Measurements from ENCODE around the gene HHATL. TPM values are rescaled to one million over a fixed set of nuclear protein-coding genes. Genes with fewer than 3 reads are reported as not detected.

HHATL gene
- total RNA-seq, 6 donors from 2014 or later, result 0.71 to 1.6 (median 0.98) TPM; not detected in 2

DNA sequence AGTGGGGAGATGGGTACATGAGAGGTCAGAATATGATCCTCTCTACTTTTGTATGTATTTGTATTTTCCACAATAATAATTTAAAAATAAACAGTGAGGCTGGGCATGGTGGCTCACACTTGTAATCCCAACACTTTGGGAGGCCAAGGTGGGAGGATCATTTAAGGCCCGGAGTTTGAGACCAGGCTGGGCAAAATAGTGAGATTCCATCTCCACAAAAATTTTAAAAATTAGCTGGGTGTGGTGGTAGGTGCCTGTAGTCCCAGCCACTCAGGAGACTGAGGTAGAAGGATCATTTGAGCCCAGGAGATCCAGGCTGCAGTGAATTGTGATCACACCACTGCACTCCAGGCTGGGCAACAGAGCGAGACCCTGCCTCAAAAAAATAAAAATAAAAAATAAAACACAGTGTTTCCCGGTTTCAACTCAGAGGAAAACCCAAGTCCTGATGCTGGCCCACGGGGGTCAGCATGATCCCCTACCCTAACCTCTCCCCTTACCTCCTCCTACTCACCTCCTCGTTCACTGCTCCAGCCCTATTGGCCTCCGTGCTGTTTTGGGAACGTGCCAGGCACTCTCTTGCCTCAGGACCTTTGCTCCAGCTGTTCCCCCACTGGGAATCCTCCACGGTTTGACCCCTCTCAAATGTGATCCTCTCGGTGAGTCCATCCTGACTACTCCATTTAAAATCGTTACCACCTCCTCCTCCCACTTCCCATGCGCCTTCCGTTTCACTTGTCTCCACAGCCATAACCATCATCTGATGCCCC, 20.1 kb downstream of the HHATL start:
- ATAC-seq (ENCODE audit: low FRiP score in 2 of 2), result no peak
- no peak for DNase-seq
- Histone ChIP-seq H3K4me3 (no peak overlapping the region), H3K4me1 (peaks cover 0 to 11% (median 9%) of the 10 kb centered on the region in 4 donors), H3K27ac (no peak overlapping the region), H3K27me3 (peaks cover 0 to 12% (median 0%) of the 10 kb centered on the region in 4 donors), H3K36me3 (no peaks in the 10 kb centered on the region), H3K9me3 (peaks cover 0 to 3% (median 0%) of the 10 kb centered on the region in 4 donors)
- TF ChIP-seq, protein P1, sequence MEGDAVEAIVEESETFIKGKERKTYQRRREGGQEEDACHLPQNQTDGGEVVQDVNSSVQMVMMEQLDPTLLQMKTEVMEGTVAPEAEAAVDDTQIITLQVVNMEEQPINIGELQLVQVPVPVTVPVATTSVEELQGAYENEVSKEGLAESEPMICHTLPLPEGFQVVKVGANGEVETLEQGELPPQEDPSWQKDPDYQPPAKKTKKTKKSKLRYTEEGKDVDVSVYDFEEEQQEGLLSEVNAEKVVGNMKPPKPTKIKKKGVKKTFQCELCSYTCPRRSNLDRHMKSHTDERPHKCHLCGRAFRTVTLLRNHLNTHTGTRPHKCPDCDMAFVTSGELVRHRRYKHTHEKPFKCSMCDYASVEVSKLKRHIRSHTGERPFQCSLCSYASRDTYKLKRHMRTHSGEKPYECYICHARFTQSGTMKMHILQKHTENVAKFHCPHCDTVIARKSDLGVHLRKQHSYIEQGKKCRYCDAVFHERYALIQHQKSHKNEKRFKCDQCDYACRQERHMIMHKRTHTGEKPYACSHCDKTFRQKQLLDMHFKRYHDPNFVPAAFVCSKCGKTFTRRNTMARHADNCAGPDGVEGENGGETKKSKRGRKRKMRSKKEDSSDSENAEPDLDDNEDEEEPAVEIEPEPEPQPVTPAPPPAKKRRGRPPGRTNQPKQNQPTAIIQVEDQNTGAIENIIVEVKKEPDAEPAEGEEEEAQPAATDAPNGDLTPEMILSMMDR (IDR thresholded peaks at IDR 0.05), result no peak
- no peak for TF ChIP-seq POLR2A (IDR thresholded peaks at IDR 0.05)
- no peak for TF ChIP-seq EP300 (IDR thresholded peaks at IDR 0.05)
- TF ChIP-seq POLR2AphosphoS5 (IDR thresholded peaks at IDR 0.05), result no peak
- WGBS, 2 donors, result 72 to 74% methylated on average over 12 of the region's 12 CpGs

DNA sequence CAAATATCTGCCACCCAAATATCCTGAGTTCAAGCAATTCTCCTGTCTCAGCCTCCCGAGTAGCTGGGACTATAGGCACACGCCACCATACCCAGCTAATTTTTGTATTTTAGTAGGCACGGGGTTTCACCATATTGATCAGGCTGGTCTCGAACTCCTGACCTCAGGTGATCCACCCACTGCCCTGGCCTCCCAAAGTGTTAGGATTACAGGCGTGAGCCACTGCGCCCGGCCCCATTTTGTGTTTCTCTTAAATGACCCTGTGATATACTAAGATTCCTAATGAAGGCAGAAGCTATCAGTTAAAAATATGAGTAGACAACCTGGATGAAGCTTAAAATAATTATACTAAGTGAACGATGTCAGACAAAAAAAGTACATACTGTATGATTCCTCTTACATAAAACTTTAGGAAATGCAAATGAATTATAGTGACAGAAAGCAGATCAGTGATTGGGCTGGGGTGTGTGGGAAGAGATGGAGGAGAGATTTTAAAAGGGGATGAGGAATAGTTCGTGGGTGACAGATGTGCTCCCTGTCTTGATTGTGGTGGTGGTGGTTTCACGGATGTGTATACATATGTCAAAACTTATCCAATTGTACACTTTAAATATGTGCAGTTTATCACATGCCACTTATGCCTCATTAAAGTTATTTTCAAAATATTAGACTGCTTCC, 21.1 kb downstream of the HHATL start:
- Histone ChIP-seq H3K9me3 (peaks cover 0 to 3% (median 0%) of the 10 kb centered on the region in 4 donors), H3K36me3 (no peaks in the 10 kb centered on the region), H3K4me1 (peaks cover 0 to 11% (median 9%) of the 10 kb centered on the region in 4 donors), H3K27me3 (peaks cover 0 to 12% (median 0%) of the 10 kb centered on the region in 4 donors), H3K27ac (no peak overlapping the region), H3K4me3 (no peak overlapping the region)
- 84 to 85% methylated on average over 10 of the region's 10 CpGs for WGBS, 2 donors
- ATAC-seq (ENCODE audit: low FRiP score in 2 of 2) (no peak), DNase-seq (no peak)
- no peak for TF ChIP-seq EP300 (IDR thresholded peaks at IDR 0.05)
- TF ChIP-seq POLR2AphosphoS5 (IDR thresholded peaks at IDR 0.05), result no peak
- TF ChIP-seq, protein P1 (IDR thresholded peaks at IDR 0.05), result no peak

DNA sequence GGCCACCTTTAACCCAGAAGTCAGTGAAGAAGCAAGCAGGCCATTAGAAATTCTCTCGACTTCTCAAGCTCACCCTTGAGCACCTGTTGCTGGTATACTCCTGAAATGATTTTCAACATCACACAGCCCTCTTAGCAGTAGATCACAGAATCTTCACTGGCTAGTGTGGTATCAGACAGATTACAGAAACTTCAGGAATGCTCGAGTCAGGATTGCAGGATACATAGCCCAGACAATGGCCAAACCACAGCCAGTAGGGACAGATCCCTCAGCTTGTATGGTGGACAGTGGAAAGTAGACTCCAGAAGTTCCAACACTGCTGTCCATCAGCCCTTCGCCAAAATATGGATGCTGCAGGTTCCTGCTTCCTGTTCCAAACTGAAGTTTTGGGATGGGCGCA, 21.8 kb downstream of the HHATL start:
- 71 to 84% methylated on average over 3 to 4 of the region's 4 CpGs for WGBS, 2 donors
- TF ChIP-seq, protein P1 (IDR thresholded peaks at IDR 0.05), result no peak
- TF ChIP-seq POLR2AphosphoS5 (IDR thresholded peaks at IDR 0.05) (no peak), POLR2A (IDR thresholded peaks at IDR 0.05) (no peak), EP300 (IDR thresholded peaks at IDR 0.05) (no peak)
- DNase-seq (no peak), ATAC-seq (ENCODE audit: low FRiP score in 2 of 2) (no peak)
- peaks cover 0 to 6% (median 0%) of the 10 kb centered on the region in 4 donors for H3K27me3 ChIP-seq
- H3K36me3 ChIP-seq, result no peaks in the 10 kb centered on the region
- H3K4me1 ChIP-seq, result peaks cover 0 to 7% (median 5%) of the 10 kb centered on the region in 4 donors
- peaks cover 0 to 3% (median 0%) of the 10 kb centered on the region in 4 donors for H3K9me3 ChIP-seq
- no peak overlapping the region for H3K4me3 ChIP-seq
- H3K27ac ChIP-seq, result no peak overlapping the region

DNA sequence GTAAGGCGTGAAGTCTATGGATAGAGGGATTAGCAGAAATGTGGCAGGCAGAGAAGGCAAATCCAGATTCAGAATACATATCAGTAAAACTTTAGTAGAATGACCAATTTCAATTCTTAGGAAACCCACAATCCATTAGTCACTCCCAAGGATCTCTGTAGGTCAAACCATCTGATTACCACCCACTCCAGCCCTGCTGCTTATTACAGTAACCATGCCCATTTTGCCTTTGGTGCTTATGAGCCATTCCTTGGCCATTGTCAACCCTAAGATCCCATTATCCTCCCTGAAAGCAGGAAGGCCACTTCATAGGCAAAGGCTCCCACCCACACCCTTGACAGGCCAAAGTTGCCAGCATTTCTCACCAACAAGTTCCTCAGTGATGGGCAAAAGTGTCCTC, 22.3 kb downstream of the HHATL start:
- Histone ChIP-seq H3K36me3 (no peaks in the 10 kb centered on the region), H3K9me3 (peaks cover 0 to 3% (median 0%) of the 10 kb centered on the region in 4 donors), H3K4me3 (no peak overlapping the region), H3K27me3 (peaks cover 0 to under 1% (median 0%) of the 10 kb centered on the region in 4 donors), H3K4me1 (peaks cover 0 to 5% (median 0%) of the 10 kb centered on the region in 4 donors), H3K27ac (no peak overlapping the region)
- WGBS, 2 donors, result 82 to 86% methylated on average over 1 of the region's 1 CpG
- no peak for ATAC-seq (ENCODE audit: low FRiP score in 2 of 2)
- no peak for TF ChIP-seq EP300 (IDR thresholded peaks at IDR 0.05)
- TF ChIP-seq POLR2A (IDR thresholded peaks at IDR 0.05), result no peak
- TF ChIP-seq, protein P1 (IDR thresholded peaks at IDR 0.05), result no peak
- no peak for TF ChIP-seq POLR2AphosphoS5 (IDR thresholded peaks at IDR 0.05)
- DNase-seq, result no peak
